SW 1271 (cell line): Measurements from ENCODE around the gene RBM4B.
"Not testable (repeated sequence)": the region's sequence is repeated elsewhere in the genome, so short reads cannot be mapped to it uniquely, and the experiment has no call there.

Experiments used
- DNase-seq, 2 experiments: peaks; one replicate each; lab custom pipeline; 2025; lab: John Stamatoyannopoulos, UW

Gene RBM4B, protein sequence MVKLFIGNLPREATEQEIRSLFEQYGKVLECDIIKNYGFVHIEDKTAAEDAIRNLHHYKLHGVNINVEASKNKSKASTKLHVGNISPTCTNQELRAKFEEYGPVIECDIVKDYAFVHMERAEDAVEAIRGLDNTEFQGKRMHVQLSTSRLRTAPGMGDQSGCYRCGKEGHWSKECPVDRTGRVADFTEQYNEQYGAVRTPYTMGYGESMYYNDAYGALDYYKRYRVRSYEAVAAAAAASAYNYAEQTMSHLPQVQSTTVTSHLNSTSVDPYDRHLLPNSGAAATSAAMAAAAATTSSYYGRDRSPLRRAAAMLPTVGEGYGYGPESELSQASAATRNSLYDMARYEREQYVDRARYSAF

GRCh38 chr11:66677599-66678375 lies at the start of gene RBM4B:
TSS of gene RBM4B (minus strand) at chr11:66677887. CDS start at chr11:66677079, 808 bp downstream.
- peak; percentile 82 to 93 for DNase-seq

GRCh38 chr11:66725647-66726046 lies 48.0 kb upstream of the RBM4B start:
- DNase-seq: no peak

GRCh38 chr11:66725114-66725513 lies 47.4 kb upstream of the RBM4B start:
- DNase-seq: no peak

GRCh38 chr11:66724167-66724566 lies 46.5 kb upstream of the RBM4B start:
- DNase-seq: not testable (repeated sequence)

GRCh38 chr11:66723693-66724092 lies 46.0 kb upstream of the RBM4B start:
- DNase-seq: no peak

DNA sequence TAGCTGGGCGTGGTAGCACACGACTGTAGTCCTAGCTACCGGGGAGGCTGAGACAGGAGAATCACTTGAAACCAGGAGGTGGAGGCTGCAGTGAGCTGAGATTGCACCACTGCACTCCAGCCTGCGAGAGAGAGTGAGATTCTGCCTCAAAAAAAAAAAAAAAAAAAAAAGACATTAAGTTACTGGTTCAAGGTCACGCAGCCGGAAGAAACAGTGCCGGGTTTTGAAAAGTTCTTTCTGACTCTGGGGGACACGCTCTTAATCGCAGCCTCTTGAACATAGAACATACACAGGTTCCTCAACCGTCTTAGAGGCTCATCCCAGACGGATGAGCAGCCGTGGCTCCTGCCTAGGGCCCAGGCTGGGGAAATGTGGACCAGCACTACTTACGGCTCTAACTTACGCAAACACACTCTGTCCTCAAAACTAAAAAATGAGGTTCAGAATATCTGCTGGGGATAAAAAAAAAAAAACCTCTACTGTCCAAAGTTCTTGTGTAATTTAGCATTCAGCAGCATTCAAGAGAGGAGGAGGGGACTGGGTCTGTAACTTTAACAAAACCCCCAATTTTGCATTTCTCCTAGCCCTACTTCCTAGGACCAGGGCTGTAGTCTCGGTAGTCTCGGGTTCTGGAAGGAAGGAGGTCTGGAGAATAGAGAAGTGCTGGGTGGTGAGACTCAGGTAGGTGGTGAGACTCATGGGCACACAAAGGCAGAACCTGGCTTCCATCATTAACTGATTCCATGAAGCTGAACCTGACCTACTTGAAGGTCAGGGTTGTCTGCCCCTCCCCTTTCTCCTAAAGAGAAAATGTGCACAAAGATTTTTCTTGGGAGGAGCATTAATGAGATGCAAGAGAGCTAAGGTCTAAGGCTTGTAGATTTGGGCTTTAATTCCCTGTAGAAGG lies 45.3 kb upstream of the RBM4B start:
- no peak for DNase-seq

- no peak for DNase-seq
Measured at GRCh38 chr11:66721939-66722338, 44.3 kb upstream of the RBM4B start.

GRCh38 chr11:66720899-66721470 lies 43.3 kb upstream of the RBM4B start:
- no peak for DNase-seq

DNA sequence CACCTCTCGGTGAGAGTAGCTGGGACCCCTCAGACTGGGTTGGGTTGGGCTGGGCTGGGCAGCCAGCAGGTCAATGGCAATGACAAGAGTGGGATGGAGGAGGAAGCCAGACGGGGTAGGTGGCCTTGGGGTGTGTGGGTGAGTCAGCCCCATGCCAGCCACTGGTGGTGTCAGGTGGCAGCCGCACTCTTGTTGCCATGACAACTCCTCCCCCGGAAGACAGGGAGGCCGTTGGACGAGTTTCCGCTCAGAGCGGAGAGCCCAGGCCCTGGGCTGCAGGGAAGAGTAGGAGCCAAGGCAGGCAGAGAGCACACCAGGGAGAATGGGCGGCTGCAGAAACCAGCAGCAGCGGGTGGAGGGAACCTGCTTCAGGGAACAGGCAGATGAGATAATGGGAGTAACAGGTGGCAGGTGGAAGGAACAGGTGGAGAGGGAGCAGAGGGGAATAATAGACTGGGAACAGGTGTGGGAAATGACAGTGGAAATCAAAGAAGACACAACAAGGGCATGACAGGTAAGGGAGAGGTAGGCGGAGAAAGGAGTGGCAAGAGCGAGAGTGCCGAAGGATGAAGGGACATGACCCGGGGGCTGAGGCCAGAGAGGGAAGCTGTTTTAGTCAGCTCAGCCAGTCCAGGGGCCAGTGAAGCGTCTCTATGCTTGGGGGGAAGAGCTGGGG lies 42.7 kb upstream of the RBM4B start:
- DNase-seq: no peak

- no peak for DNase-seq
Measured at GRCh38 chr11:66719111-66719872, 41.6 kb upstream of the RBM4B start.

DNA sequence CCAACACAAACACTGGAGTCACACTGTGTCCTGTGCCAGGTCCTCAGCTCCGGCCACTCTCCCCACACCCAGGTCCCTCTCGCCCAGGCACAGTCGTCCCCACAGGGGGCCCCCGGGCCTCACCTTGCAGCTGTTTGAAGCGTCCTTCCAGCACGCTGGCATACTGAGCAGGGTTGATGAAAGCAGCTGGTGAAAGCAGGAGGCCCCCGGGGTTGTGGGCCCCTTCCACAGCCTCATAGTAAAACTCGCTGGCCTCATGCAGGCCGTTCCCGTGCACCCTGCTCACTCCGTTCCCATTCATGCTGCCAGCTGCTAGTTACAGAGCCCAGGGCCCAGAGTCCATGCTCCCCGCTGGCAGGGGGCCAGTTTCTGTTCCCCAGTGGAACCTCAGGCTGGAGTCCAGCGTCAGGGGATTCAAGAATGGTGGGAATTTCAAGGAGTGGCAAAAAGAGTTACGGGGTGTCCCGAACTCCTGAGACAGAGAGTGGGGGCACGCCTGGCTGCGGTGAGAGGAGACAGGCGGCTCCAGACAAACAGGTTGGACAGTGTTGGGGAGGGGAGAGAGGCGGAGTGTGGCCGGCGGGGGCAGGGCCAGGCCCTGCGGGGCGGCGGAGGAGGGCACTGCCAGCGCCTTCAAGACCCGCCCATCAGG lies 40.8 kb upstream of the RBM4B start:
- DNase-seq: no peak

DNA sequence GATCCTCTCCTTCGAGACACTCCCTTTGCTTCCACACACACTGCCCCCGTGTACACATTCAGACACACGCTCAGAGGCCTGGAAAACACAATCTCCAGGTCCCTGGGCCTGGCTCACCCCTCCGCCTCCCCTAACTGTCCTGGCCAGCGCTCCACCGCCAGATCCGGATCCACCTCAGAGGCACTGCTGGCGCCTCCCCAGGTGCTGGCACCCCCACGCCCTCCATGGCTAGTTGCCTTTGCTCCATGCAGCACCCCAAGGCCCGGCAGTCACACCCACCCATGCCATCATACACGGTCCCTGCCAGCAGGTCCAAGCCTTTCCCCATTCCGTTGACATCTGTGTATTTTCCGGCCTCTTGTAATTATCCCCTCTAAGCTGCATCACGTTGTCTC lies 40.2 kb upstream of the RBM4B start:
- DNase-seq: no peak

DNA sequence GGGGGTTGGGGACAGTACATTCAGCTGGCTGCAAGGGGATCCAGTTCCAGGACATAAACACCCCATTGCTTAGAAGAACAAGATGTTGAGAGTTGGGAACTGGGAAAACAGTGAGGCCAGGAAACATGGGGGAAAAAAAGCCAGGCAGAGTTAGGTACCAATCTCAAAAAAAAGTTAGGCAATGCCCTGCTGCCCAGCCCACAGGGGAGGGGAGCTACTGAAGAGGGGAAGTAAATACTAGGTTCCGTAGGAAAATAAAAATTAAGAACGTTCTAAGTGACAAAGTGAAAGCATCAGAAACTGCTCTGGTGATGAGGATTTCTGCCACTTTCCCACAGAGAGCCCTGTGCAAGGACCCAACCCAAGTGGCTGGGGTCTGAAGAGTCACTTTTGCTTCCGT lies 39.3 kb upstream of the RBM4B start:
- no peak for DNase-seq

DNA sequence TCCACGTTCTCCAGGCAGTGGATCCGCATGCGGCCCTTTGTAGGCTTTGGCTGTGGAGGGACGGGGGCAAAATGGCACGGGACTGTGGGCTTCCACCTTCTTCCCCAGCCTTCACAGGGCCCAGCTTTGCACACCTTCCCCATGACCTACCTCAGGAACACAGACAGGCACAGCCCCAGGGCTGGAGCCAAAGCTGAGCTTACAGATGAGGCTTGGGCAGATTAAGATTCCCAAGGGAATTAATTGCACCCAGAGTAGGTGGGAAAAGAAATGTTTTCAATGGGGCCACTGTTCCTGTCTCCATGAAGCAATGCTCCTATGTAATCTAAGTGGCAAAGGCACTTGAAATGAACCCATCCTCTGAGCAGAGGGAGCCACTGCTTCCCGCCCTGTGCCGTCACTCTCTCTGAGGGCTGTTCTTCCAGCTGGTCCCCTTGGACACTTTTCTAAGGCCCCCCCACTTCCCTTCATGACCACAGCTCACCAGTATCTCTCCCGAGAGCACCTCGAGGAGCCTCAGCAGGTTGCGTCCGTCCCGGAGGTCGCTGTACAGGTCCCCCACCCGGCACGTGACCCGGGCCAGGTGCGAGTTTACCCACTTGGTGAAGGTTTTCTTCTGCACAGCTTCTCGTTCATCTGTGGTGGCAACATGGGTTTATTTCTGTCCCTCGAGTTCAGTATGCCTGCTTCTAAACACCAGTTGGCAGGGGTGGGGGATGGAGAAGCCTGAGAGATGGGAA lies 37.8 kb upstream of the RBM4B start:
- no peak for DNase-seq

DNA sequence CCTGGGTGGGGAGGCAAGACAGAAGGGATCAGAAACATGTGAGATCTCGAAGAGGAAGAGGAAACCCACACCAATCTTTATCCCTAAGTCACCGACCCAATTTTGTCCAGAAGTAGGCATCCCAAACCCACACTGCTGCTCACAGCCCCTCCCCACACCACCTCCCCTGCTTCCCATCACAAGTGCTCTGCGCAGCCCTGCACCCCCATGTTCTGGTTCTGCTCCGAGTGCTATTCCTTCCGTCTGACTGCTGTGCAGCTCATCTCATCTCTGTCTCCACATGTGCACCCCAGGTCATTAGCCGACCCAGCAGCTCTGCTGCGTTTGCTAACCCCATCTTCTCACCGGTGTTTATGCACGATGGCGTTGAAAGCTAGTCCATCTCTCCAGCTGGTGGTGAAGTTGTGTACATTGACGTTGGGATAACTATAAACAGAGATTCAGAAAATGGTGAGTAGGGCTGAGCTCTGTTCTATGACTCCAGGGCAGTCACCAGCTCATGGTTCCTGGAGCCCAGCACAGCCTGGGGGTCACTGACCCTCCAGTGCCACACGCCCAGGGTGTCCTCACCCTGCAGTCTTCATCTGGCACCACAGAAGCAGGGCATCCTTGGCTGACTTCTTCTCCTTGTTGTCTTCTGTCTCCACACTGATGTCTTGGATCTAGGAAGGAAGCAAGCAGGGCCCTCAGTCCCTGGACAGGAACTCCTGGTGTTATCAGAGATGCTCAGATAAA lies 36.2 kb upstream of the RBM4B start:
- no peak for DNase-seq

DNA sequence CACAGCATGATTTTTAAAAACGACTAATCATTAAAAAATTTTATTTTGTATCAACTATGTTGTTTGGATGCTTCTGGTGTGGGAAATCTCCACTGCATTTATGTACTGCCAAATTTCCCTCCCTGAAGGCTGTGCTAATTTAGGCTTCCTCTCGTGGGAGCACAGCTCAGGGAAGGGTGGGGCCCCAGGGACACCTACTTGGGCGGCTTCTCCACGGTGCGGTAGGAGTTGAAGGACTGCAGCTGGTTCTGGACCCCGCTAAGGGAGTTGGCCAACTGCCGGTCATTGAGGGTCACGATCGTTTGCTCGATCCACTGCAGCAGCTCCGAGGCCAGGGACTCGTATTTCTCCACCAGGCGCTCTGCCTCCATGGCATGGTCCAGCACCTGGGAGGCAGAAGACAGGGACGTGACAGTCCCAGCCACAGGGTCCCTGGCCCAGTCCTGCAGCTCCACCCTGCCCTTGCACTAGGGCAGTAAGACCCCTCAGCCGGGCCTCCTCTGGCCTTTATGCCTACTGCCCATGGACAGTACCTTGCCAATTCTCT lies 32.8 kb upstream of the RBM4B start:
- no peak for DNase-seq

- DNase-seq: no peak
Measured at GRCh38 chr11:66708701-66709100, 31.0 kb upstream of the RBM4B start.

DNA sequence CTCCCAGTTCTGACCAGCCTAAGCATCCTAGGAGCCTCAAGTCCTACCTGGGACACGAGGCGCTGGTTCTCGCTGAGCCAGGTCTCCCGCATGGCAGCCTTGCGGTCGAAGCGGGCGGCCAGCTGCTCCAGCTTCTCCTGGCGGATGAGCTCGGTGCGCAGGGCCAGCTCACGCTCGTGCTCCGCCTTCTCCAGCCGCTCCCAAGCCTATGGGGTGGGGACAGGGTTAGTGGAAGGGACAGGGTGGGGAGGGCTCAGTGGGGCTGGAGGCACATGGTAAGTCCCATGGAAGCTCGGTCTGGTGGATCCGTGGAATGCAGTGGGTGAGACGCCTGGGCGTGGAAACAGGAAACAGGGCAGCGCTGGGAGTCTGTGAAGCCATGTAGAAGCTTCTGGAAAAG lies 30.4 kb upstream of the RBM4B start:
- no peak for DNase-seq
